NB4 (cell line): Measurements from ENCODE around the gene MRPS31.

Experiments used
- CTCF ChIP-seq: IDR thresholded peaks from one replicate; pipeline ENCODE4 v1.5.1; 2012; ENCODE audit warnings: low read depth, low read length
- POLR2A ChIP-seq: IDR thresholded peaks from 2 replicates; pipeline ENCODE4 v1.6.1; 2011; ENCODE audit warnings: mild to moderate bottlenecking; ENCODE audit not compliant: insufficient read length; ENCODE audit errors: extremely low read depth
- TF ChIP-seq, protein P1 (sequence below): IDR thresholded peaks from 2 replicates; pipeline ENCODE4 v1.6.1; 2011; ENCODE audit warnings: low read depth, low read length

GRCh38 chr13:40813667-40814454, 42.9 kb upstream of the MRPS31 start:
- TF ChIP-seq CTCF = peak; percentile 73
- no peak for TF ChIP-seq POLR2A
- TF ChIP-seq, protein P1, sequence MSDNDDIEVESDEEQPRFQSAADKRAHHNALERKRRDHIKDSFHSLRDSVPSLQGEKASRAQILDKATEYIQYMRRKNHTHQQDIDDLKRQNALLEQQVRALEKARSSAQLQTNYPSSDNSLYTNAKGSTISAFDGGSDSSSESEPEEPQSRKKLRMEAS = no peak
